ENCODE data around the gene RAPH1.

Gene RAPH1

GRCh38 chr2:203500951-203501350, 34.1 kb downstream of the RAPH1 start:
- DNase-seq = no peak
- Histone ChIP-seq H3K4me3 (ENCODE audit: low read depth, low read length) (no peak overlapping the region), H3K27me3 (no peaks in the 10 kb centered on the region), H3K4me1 (no peaks in the 10 kb centered on the region), H3K36me3 (no peaks in the 10 kb centered on the region), H3K9me3 (no peaks in the 10 kb centered on the region)
- no peak for TF ChIP-seq CTCF (IDR thresholded peaks at IDR 0.05; ENCODE audit: low read depth, low read length)

GRCh38 chr2:203500297-203500696, 34.8 kb downstream of the RAPH1 start:
- H3K9me3 ChIP-seq = no peaks in the 10 kb centered on the region
- H3K27me3 ChIP-seq = no peaks in the 10 kb centered on the region
- no peak overlapping the region for H3K4me3 ChIP-seq (ENCODE audit: low read depth, low read length)
- no peaks in the 10 kb centered on the region for H3K36me3 ChIP-seq
- TF ChIP-seq CTCF (IDR thresholded peaks at IDR 0.05; ENCODE audit: low read depth, low read length) = no peak
- H3K4me1 ChIP-seq = no peaks in the 10 kb centered on the region
- no peak for DNase-seq

- TF ChIP-seq CTCF (IDR thresholded peaks at IDR 0.05; ENCODE audit: low read depth, low read length) = no peak
- Histone ChIP-seq H3K4me3 (ENCODE audit: low read depth, low read length) (no peak overlapping the region), H3K27me3 (no peaks in the 10 kb centered on the region), H3K4me1 (no peaks in the 10 kb centered on the region), H3K9me3 (no peaks in the 10 kb centered on the region), H3K36me3 (no peaks in the 10 kb centered on the region)
- DNase-seq = no peak
These were observed 36.9 kb downstream of the RAPH1 start for GRCh38 chr2:203498161-203498560.

GRCh38 chr2:203492965-203493364, 42.1 kb downstream of the RAPH1 start:
- no peak for DNase-seq
- Histone ChIP-seq H3K36me3 (no peaks in the 10 kb centered on the region), H3K27me3 (no peaks in the 10 kb centered on the region), H3K4me1 (no peaks in the 10 kb centered on the region), H3K9me3 (no peaks in the 10 kb centered on the region), H3K4me3 (ENCODE audit: low read depth, low read length) (no peak overlapping the region)
- TF ChIP-seq CTCF (IDR thresholded peaks at IDR 0.05; ENCODE audit: low read depth, low read length) = no peak

GRCh38 chr2:203490391-203490790, 44.7 kb downstream of the RAPH1 start:
- no peaks in the 10 kb centered on the region for H3K9me3 ChIP-seq

GRCh38 chr2:203489531-203489930, 45.6 kb downstream of the RAPH1 start:
- Histone ChIP-seq H3K4me1 (no peaks in the 10 kb centered on the region), H3K9me3 (no peaks in the 10 kb centered on the region), H3K4me3 (ENCODE audit: low read depth, low read length) (no peak overlapping the region), H3K27me3 (no peaks in the 10 kb centered on the region), H3K36me3 (no peaks in the 10 kb centered on the region)
- TF ChIP-seq CTCF (IDR thresholded peaks at IDR 0.05; ENCODE audit: low read depth, low read length) = no peak
- no peak for DNase-seq

More at GRCh38 chr2:203490391-203490790, 44.7 kb downstream of the RAPH1 start:
- Histone ChIP-seq H3K36me3 (no peaks in the 10 kb centered on the region), H3K4me1 (no peaks in the 10 kb centered on the region), H3K4me3 (ENCODE audit: low read depth, low read length) (no peak overlapping the region), H3K27me3 (no peaks in the 10 kb centered on the region)
- no peak for DNase-seq
- TF ChIP-seq CTCF (IDR thresholded peaks at IDR 0.05; ENCODE audit: low read depth, low read length) = no peak

All from BE2C (cell line).